ENCODE measurements around the gene KRT38.

DNA sequence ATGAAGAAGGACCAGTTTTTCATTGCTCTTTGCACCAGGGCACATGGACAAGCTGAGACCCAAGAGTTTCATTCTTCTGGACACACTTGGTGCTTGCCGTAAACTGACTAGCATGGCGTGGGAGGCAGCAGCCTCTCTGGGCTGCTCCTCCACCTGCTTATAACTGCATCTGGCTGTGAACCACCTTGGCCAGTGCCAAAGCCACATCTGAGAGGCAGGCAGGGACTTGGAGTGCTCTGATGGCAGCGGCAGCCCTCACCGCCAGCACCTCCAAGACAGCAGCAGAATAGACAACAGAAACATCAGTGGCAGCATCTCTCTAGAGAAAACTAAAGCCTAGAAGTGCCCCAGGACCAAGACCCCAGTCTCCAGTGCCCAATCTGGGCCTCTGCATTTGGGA lies 21.1 kb downstream of the KRT38 start:
- TF ChIP-seq, protein P1, sequence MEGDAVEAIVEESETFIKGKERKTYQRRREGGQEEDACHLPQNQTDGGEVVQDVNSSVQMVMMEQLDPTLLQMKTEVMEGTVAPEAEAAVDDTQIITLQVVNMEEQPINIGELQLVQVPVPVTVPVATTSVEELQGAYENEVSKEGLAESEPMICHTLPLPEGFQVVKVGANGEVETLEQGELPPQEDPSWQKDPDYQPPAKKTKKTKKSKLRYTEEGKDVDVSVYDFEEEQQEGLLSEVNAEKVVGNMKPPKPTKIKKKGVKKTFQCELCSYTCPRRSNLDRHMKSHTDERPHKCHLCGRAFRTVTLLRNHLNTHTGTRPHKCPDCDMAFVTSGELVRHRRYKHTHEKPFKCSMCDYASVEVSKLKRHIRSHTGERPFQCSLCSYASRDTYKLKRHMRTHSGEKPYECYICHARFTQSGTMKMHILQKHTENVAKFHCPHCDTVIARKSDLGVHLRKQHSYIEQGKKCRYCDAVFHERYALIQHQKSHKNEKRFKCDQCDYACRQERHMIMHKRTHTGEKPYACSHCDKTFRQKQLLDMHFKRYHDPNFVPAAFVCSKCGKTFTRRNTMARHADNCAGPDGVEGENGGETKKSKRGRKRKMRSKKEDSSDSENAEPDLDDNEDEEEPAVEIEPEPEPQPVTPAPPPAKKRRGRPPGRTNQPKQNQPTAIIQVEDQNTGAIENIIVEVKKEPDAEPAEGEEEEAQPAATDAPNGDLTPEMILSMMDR (IDR thresholded peaks at IDR 0.05; ENCODE audit: low read depth, low read length, missing input control), result no peak
- TF ChIP-seq, protein P2, sequence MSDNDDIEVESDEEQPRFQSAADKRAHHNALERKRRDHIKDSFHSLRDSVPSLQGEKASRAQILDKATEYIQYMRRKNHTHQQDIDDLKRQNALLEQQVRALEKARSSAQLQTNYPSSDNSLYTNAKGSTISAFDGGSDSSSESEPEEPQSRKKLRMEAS (IDR thresholded peaks at IDR 0.05), result no peak
- TF ChIP-seq, protein P3, sequence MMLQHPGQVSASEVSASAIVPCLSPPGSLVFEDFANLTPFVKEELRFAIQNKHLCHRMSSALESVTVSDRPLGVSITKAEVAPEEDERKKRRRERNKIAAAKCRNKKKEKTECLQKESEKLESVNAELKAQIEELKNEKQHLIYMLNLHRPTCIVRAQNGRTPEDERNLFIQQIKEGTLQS (IDR thresholded peaks at IDR 0.05), result no peak
- TF ChIP-seq YY1 (IDR thresholded peaks at IDR 0.05), result no peak
- no peak for TF ChIP-seq RAD21 (IDR thresholded peaks at IDR 0.05)
- TF ChIP-seq SP1 (IDR thresholded peaks at IDR 0.05), result no peak
- TF ChIP-seq GABPA (IDR thresholded peaks at IDR 0.05 in 1 of 2, conservative IDR thresholded peaks at IDR 0.05 in 1 of 2), result no peak
- TF ChIP-seq EGR1 (IDR thresholded peaks at IDR 0.05; ENCODE audit: low read depth in 2 of 2), result no peak
- TF ChIP-seq, protein P4, sequence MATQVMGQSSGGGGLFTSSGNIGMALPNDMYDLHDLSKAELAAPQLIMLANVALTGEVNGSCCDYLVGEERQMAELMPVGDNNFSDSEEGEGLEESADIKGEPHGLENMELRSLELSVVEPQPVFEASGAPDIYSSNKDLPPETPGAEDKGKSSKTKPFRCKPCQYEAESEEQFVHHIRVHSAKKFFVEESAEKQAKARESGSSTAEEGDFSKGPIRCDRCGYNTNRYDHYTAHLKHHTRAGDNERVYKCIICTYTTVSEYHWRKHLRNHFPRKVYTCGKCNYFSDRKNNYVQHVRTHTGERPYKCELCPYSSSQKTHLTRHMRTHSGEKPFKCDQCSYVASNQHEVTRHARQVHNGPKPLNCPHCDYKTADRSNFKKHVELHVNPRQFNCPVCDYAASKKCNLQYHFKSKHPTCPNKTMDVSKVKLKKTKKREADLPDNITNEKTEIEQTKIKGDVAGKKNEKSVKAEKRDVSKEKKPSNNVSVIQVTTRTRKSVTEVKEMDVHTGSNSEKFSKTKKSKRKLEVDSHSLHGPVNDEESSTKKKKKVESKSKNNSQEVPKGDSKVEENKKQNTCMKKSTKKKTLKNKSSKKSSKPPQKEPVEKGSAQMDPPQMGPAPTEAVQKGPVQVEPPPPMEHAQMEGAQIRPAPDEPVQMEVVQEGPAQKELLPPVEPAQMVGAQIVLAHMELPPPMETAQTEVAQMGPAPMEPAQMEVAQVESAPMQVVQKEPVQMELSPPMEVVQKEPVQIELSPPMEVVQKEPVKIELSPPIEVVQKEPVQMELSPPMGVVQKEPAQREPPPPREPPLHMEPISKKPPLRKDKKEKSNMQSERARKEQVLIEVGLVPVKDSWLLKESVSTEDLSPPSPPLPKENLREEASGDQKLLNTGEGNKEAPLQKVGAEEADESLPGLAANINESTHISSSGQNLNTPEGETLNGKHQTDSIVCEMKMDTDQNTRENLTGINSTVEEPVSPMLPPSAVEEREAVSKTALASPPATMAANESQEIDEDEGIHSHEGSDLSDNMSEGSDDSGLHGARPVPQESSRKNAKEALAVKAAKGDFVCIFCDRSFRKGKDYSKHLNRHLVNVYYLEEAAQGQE (IDR thresholded peaks at IDR 0.05), result no peak
- no peak for TF ChIP-seq TAF1 (conservative IDR thresholded peaks at IDR 0.05)
- TF ChIP-seq, protein P5, sequence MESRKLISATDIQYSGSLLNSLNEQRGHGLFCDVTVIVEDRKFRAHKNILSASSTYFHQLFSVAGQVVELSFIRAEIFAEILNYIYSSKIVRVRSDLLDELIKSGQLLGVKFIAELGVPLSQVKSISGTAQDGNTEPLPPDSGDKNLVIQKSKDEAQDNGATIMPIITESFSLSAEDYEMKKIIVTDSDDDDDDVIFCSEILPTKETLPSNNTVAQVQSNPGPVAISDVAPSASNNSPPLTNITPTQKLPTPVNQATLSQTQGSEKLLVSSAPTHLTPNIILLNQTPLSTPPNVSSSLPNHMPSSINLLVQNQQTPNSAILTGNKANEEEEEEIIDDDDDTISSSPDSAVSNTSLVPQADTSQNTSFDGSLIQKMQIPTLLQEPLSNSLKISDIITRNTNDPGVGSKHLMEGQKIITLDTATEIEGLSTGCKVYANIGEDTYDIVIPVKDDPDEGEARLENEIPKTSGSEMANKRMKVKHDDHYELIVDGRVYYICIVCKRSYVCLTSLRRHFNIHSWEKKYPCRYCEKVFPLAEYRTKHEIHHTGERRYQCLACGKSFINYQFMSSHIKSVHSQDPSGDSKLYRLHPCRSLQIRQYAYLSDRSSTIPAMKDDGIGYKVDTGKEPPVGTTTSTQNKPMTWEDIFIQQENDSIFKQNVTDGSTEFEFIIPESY (IDR thresholded peaks at IDR 0.05), result no peak
